ENCODE measurements around the gene MSANTD2. TPM values are rescaled to one million over a fixed set of nuclear protein-coding genes. Genes with fewer than 3 reads are reported as not detected.
A peak's percentile ranks its signal among the peaks of the same experiment; 100 is the strongest.

The MSANTD2 gene
- total and polyA plus RNA-seq, 9 of the 15 experiments (the other 6 are each of a cell fraction or from before 2014, with no cell fraction given) = 1.3 to 9.9 (median 5.3) TPM

DNA sequence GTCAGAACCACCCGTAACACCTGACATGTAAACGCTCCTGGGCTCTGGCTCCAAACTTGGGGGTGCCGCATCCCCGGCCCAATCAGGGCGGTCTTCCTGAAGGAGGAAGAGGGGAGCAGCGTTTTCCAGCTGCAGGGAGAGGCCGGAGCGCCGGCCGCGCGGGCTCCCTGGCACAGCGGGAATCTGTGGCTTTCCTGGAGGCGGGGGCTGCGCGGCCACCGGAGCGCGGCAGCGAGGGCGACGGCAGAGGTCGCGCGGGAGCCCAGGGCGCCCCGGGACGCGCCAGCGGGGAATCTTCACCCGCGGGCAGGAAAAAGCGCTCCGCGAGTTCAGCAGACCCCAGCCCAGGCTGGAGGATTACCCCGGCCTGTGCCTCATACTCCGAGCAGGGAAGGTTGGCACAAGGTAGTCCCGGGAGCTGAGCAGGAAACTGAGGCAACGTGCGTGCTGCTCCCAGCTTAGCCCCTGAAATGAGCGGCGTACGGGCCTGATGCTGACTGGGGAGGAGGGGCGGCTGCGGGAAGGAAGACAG, 37.5 kb downstream of the MSANTD2 start (continued):
- TF ChIP-seq WHSC1 (IDR thresholded peaks at IDR 0.05; ENCODE audit: low read length) = no peak
- no peak for TF ChIP-seq MCM2 (IDR thresholded peaks at IDR 0.05; ENCODE audit: low read depth)
- TF ChIP-seq, protein P1, sequence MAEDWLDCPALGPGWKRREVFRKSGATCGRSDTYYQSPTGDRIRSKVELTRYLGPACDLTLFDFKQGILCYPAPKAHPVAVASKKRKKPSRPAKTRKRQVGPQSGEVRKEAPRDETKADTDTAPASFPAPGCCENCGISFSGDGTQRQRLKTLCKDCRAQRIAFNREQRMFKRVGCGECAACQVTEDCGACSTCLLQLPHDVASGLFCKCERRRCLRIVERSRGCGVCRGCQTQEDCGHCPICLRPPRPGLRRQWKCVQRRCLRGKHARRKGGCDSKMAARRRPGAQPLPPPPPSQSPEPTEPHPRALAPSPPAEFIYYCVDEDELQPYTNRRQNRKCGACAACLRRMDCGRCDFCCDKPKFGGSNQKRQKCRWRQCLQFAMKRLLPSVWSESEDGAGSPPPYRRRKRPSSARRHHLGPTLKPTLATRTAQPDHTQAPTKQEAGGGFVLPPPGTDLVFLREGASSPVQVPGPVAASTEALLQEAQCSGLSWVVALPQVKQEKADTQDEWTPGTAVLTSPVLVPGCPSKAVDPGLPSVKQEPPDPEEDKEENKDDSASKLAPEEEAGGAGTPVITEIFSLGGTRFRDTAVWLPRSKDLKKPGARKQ (CRISPR knock-in tag; IDR thresholded peaks at IDR 0.05) = no peak
- no peak for TF ChIP-seq ARHGAP35 (IDR thresholded peaks at IDR 0.05; ENCODE audit: partially characterized antibody)
- no peak for TF ChIP-seq NEUROD1 (IDR thresholded peaks at IDR 0.05; ENCODE audit: borderline replicate concordance, low read depth, low read length, partially characterized antibody)
- TF ChIP-seq SP1 (CRISPR knock-in tag; IDR thresholded peaks at IDR 0.05) = no peak
- no peak for TF ChIP-seq NCOA1 (IDR thresholded peaks at IDR 0.05; ENCODE audit: low read depth)
- TF ChIP-seq, protein P2, sequence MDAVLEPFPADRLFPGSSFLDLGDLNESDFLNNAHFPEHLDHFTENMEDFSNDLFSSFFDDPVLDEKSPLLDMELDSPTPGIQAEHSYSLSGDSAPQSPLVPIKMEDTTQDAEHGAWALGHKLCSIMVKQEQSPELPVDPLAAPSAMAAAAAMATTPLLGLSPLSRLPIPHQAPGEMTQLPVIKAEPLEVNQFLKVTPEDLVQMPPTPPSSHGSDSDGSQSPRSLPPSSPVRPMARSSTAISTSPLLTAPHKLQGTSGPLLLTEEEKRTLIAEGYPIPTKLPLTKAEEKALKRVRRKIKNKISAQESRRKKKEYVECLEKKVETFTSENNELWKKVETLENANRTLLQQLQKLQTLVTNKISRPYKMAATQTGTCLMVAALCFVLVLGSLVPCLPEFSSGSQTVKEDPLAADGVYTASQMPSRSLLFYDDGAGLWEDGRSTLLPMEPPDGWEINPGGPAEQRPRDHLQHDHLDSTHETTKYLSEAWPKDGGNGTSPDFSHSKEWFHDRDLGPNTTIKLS (IDR thresholded peaks at IDR 0.05; ENCODE audit: borderline replicate concordance, low read depth) = no peak
- TF ChIP-seq ETS2 (tag; IDR thresholded peaks at IDR 0.05; ENCODE audit: borderline replicate concordance, poor library complexity, severe bottlenecking) = no peak
- peak; percentile 72; the same call in 1 of the 2 replicates for TF ChIP-seq KAT7 (CRISPR knock-in tag; IDR thresholded peaks at IDR 0.05; ENCODE audit: borderline replicate concordance)
- TF ChIP-seq CBX1 (IDR thresholded peaks at IDR 0.05; ENCODE audit: low read depth) = no peak
- TF ChIP-seq TCF3 (CRISPR knock-in tag; IDR thresholded peaks at IDR 0.05) = 0 out of 2 replicates have a peak, but pooled peaks have one; percentile 21
- no peak for TF ChIP-seq MYC (IDR thresholded peaks at IDR 0.05; ENCODE audit: low read depth, low read length)
- no peak for TF ChIP-seq MYC (CRISPR knock-in tag; IDR thresholded peaks at IDR 0.05; ENCODE audit: borderline replicate concordance, low read depth)
- TF ChIP-seq HDAC2 (IDR thresholded peaks at IDR 0.05) = no peak
- TF ChIP-seq ZFP1 (CRISPR knock-in tag; IDR thresholded peaks at IDR 0.05) = no peak
- TF ChIP-seq ZFP30 (CRISPR knock-in tag; IDR thresholded peaks at IDR 0.05; ENCODE audit: borderline replicate concordance) = no peak
- TF ChIP-seq, protein P3, sequence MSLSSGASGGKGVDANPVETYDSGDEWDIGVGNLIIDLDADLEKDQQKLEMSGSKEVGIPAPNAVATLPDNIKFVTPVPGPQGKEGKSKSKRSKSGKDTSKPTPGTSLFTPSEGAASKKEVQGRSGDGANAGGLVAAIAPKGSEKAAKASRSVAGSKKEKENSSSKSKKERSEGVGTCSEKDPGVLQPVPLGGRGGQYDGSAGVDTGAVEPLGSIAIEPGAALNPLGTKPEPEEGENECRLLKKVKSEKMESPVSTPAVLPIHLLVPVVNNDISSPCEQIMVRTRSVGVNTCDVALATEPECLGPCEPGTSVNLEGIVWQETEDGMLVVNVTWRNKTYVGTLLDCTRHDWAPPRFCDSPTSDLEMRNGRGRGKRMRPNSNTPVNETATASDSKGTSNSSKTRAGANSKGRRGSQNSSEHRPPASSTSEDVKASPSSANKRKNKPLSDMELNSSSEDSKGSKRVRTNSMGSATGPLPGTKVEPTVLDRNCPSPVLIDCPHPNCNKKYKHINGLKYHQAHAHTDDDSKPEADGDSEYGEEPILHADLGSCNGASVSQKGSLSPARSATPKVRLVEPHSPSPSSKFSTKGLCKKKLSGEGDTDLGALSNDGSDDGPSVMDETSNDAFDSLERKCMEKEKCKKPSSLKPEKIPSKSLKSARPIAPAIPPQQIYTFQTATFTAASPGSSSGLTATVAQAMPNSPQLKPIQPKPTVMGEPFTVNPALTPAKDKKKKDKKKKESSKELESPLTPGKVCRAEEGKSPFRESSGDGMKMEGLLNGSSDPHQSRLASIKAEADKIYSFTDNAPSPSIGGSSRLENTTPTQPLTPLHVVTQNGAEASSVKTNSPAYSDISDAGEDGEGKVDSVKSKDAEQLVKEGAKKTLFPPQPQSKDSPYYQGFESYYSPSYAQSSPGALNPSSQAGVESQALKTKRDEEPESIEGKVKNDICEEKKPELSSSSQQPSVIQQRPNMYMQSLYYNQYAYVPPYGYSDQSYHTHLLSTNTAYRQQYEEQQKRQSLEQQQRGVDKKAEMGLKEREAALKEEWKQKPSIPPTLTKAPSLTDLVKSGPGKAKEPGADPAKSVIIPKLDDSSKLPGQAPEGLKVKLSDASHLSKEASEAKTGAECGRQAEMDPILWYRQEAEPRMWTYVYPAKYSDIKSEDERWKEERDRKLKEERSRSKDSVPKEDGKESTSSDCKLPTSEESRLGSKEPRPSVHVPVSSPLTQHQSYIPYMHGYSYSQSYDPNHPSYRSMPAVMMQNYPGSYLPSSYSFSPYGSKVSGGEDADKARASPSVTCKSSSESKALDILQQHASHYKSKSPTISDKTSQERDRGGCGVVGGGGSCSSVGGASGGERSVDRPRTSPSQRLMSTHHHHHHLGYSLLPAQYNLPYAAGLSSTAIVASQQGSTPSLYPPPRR (CRISPR knock-in tag; IDR thresholded peaks at IDR 0.05; ENCODE audit: borderline replicate concordance) = no peak
- TF ChIP-seq, protein P4, sequence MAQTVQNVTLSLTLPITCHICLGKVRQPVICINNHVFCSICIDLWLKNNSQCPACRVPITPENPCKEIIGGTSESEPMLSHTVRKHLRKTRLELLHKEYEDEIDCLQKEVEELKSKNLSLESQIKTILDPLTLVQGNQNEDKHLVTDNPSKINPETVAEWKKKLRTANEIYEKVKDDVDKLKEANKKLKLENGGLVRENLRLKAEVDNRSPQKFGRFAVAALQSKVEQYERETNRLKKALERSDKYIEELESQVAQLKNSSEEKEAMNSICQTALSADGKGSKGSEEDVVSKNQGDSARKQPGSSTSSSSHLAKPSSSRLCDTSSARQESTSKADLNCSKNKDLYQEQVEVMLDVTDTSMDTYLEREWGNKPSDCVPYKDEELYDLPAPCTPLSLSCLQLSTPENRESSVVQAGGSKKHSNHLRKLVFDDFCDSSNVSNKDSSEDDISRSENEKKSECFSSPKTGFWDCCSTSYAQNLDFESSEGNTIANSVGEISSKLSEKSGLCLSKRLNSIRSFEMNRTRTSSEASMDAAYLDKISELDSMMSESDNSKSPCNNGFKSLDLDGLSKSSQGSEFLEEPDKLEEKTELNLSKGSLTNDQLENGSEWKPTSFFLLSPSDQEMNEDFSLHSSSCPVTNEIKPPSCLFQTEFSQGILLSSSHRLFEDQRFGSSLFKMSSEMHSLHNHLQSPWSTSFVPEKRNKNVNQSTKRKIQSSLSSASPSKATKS (CRISPR knock-in tag; IDR thresholded peaks at IDR 0.05) = no peak
